Measurements from ENCODE around the gene FOXO3.

The FOXO3 gene

GRCh38 chr6:108715832-108716231 is 155.1 kb downstream of the FOXO3 start:
- DNase-seq (ENCODE audit: low read depth), result no peak

GRCh38 chr6:108716801-108717791 is 156.4 kb downstream of the FOXO3 start:
- no peak for DNase-seq (ENCODE audit: low read depth)

GRCh38 chr6:108719477-108719876 is 158.8 kb downstream of the FOXO3 start:
- no peak for DNase-seq (ENCODE audit: low read depth)

- no peak for DNase-seq (ENCODE audit: low read depth)
These were observed 160.1 kb downstream of the FOXO3 start for GRCh38 chr6:108720827-108721226.

GRCh38 chr6:108721286-108721685 is 160.6 kb downstream of the FOXO3 start:
- no peak for DNase-seq (ENCODE audit: low read depth)

GRCh38 chr6:108723594-108723993 is 162.9 kb downstream of the FOXO3 start:
- no peak for DNase-seq (ENCODE audit: low read depth)

GRCh38 chr6:108726726-108727339 is 166.1 kb downstream of the FOXO3 start:
- no peak for DNase-seq (ENCODE audit: low read depth)

- no peak for DNase-seq (ENCODE audit: low read depth)
These were observed 167.4 kb downstream of the FOXO3 start for GRCh38 chr6:108727966-108728730.

GRCh38 chr6:108728826-108729225 is 168.1 kb downstream of the FOXO3 start:
- no peak for DNase-seq (ENCODE audit: low read depth)

GRCh38 chr6:108730635-108731515 is 170.2 kb downstream of the FOXO3 start:
- DNase-seq (ENCODE audit: low read depth), result no peak

GRCh38 chr6:108732091-108732870 is 171.6 kb downstream of the FOXO3 start:
- DNase-seq (ENCODE audit: low read depth), result no peak

GRCh38 chr6:108733051-108733450 is 172.3 kb downstream of the FOXO3 start:
- DNase-seq (ENCODE audit: low read depth), result no peak

- no peak for DNase-seq (ENCODE audit: low read depth)
These were observed 173.1 kb downstream of the FOXO3 start for GRCh38 chr6:108733706-108734265.
